OCI-LY1 (cell line): Measurements from ENCODE around the gene SAMD9.

Experiments used
- H2AFZ ChIP-seq: fragments of 200-600 bp; sonication (generic), shearing (Covaris generic); 2 replicates; pipeline ENCODE4 v1.6.0; 2014; ENCODE audit warnings: antibody characterized with exemption, mild to moderate bottlenecking, low read length
- H3F3A ChIP-seq: fragments of 200-600 bp; sonication (generic), shearing (Covaris generic); 2 replicates; pipeline ENCODE4 v1.6.0; 2014; ENCODE audit warnings: mild to moderate bottlenecking, antibody characterized with exemption, low read length, moderate library complexity; ENCODE audit not compliant: insufficient read depth
- H3K27ac ChIP-seq: fragments of 200-600 bp; sonication (generic); 2 replicates; pipeline ENCODE4 v1.5.1; 2014; ENCODE audit warnings: low read length, mixed run types, mild to moderate bottlenecking, low read depth; ENCODE audit not compliant: poor library complexity, severe bottlenecking
- H3K27me3 ChIP-seq: fragments of 200-600 bp; sonication (generic); 2 replicates; pipeline ENCODE4 v1.6.0; 2014; ENCODE audit warnings: antibody characterized with exemption, mild to moderate bottlenecking, low read length, moderate library complexity; ENCODE audit not compliant: insufficient read depth
- H3K36me3 ChIP-seq: fragments of 200-600 bp; sonication (generic); 2 replicates; pipeline ENCODE4 v1.6.1; 2014; ENCODE audit warnings: mild to moderate bottlenecking, antibody characterized with exemption, low read length, moderate library complexity, mixed read lengths; ENCODE audit not compliant: insufficient read depth
- H3K4me1 ChIP-seq: fragments of 200-600 bp; sonication (generic); 2 replicates; pipeline ENCODE4 v1.5.1; 2014; ENCODE audit warnings: mild to moderate bottlenecking, low read length, moderate library complexity; ENCODE audit not compliant: insufficient read depth, severe bottlenecking
- H3K4me2 ChIP-seq: fragments of 200-600 bp; sonication (generic), shearing (Covaris generic); 2 replicates; pipeline ENCODE4 v1.6.1; 2014; ENCODE audit warnings: low read length
- H3K4me3 ChIP-seq: fragments of 200-600 bp; sonication (generic); 2 replicates; pipeline ENCODE4 v1.5.1; 2014; ENCODE audit warnings: low read length, low read depth, mild to moderate bottlenecking, mixed read lengths; ENCODE audit not compliant: poor library complexity, severe bottlenecking
- H3K79me2 ChIP-seq: fragments of 200-600 bp; shearing (Covaris generic); 2 replicates; pipeline ENCODE4 v1.6.1; 2016; ENCODE audit warnings: mixed run types, low read length, mixed read lengths; ENCODE audit not compliant: insufficient read depth
- H3K9ac ChIP-seq: fragments of 200-600 bp; sonication (generic), shearing (Covaris generic); 2 replicates; pipeline ENCODE4 v1.6.1; 2014; ENCODE audit warnings: mild to moderate bottlenecking, low read length, mixed read lengths
- H3K9me2 ChIP-seq: fragments of 200-600 bp; sonication (generic), shearing (Covaris generic); 2 replicates; pipeline ENCODE4 v1.6.1; 2014; ENCODE audit warnings: low read depth, mild to moderate bottlenecking, low read length, mixed read lengths
- H3K9me3 ChIP-seq: fragments of 200-600 bp; shearing (Covaris generic); 2 replicates; pipeline ENCODE4 v1.6.1; 2014; ENCODE audit warnings: low read length, mixed read lengths
- H4K20me1 ChIP-seq: fragments of 200-600 bp; sonication (generic), shearing (Covaris generic); 2 replicates; pipeline ENCODE4 v1.6.0; 2016; ENCODE audit warnings: mild to moderate bottlenecking, low read length; ENCODE audit not compliant: insufficient read depth
- CTCF ChIP-seq: fragments of 200-600 bp; sonication (generic), shearing (Covaris generic); IDR thresholded peaks from 2 replicates; pipeline ENCODE4 v1.5.1; 2017; ENCODE audit warnings: mild to moderate bottlenecking, antibody characterized with exemption, low read length, moderate library complexity, mixed read lengths
- EZH2 ChIP-seq: fragments of 200-600 bp; sonication (generic), shearing (Covaris generic); IDR thresholded peaks from 2 replicates; pipeline ENCODE4 v1.8.0; 2017; ENCODE audit warnings: borderline replicate concordance, mixed run types, mild to moderate bottlenecking, antibody characterized with exemption, low read length, moderate library complexity, mixed read lengths

SAMD9 gene

GRCh38 chr7:93140582-93141191 lies 22.9 kb upstream of the SAMD9 start:
- Histone ChIP-seq H4K20me1 (no peaks in the 10 kb centered on the region), H2AFZ (no peak overlapping the region), H3K27me3 (no peaks in the 10 kb centered on the region), H3K79me2 (no peaks in the 10 kb centered on the region), H3K4me2 (no peak overlapping the region), H3K36me3 (no peaks in the 10 kb centered on the region), H3K9me2 (no peaks in the 10 kb centered on the region), H3K27ac (no peak overlapping the region), H3K4me3 (no peak overlapping the region), H3K9ac (no peak overlapping the region), H3K4me1 (peaks cover 5% of the 10 kb centered on the region), H3K9me3 (no peaks in the 10 kb centered on the region), H3F3A (no peaks in the 10 kb centered on the region)
- TF ChIP-seq EZH2 (no peak), CTCF (no peak)

DNA sequence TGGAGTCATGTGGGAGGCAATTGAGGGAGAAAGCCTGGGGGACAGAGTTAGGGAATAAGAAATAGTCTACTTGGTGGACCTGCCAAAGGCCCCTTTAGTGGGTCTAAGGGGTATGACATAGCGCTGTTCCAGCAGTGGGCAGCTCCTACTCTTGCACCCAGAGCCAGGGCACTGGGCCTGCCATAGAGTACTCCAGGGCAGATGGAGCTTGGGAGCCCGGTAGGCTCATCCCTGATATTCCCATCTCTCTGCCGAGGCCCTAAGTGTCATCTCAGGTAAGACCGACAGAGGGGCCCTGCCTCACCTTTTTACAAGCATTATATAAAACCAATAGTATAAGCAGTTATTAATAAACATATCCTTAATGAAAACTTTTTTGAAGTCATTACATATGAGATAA lies 20.8 kb upstream of the SAMD9 start:
- Histone ChIP-seq H3K4me2 (no peak overlapping the region), H3K4me1 (no peaks in the 10 kb centered on the region), H4K20me1 (no peaks in the 10 kb centered on the region), H3K27ac (no peak overlapping the region), H3K27me3 (no peaks in the 10 kb centered on the region), H3K9ac (no peak overlapping the region), H3K79me2 (no peaks in the 10 kb centered on the region), H3F3A (no peaks in the 10 kb centered on the region), H3K9me2 (no peaks in the 10 kb centered on the region), H2AFZ (no peak overlapping the region), H3K9me3 (peaks cover 10% of the 10 kb centered on the region), H3K4me3 (no peak overlapping the region), H3K36me3 (peaks cover 3% of the 10 kb centered on the region; the same call in 1 of the 2 replicates)
- no peak for TF ChIP-seq CTCF
- TF ChIP-seq EZH2, result no peak

DNA sequence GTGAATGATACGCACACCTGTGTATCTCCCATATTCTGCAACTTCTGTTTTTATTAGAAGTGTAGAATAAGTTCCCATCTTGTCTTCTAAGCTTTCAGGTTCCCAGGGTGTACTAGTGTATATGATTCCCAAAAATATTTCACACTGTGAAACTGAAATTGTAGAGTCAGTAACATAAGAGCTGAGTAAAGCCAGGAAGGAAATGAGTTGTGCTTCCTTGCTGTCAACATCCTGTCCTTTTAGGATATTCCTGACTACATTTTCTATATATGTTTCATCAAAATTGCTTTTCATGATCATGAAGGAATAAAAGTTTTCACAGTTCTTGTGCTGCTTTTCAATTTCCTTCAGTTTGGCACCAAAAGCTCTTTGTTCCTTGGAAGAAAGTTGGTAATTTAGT lies 15.2 kb upstream of the SAMD9 start:
- H4K20me1 ChIP-seq, result no peaks in the 10 kb centered on the region
- TF ChIP-seq CTCF, result no peak
- TF ChIP-seq EZH2, result no peak
- H3F3A ChIP-seq, result no peaks in the 10 kb centered on the region

More for the DNA sequence above, 15.2 kb upstream of the SAMD9 start:
- Histone ChIP-seq H2AFZ (no peak overlapping the region), H3K27me3 (no peaks in the 10 kb centered on the region), H3K9ac (no peak overlapping the region), H3K4me2 (no peak overlapping the region), H3K79me2 (no peaks in the 10 kb centered on the region), H3K4me1 (no peaks in the 10 kb centered on the region), H3K4me3 (no peak overlapping the region), H3K36me3 (peaks cover 3% of the 10 kb centered on the region; the same call in 1 of the 2 replicates), H3K9me2 (no peaks in the 10 kb centered on the region), H3K27ac (no peak overlapping the region), H3K9me3 (peaks cover 25% of the 10 kb centered on the region)
